ENCODE data around the gene SERPINI1. TPM values are rescaled to one million over a fixed set of nuclear protein-coding genes. Genes with fewer than 3 reads are reported as not detected.

SERPINI1 gene
- total RNA-seq, 6 donors from 2014 or later, result 0.89 to 7.9 (median 4.5) TPM

DNA sequence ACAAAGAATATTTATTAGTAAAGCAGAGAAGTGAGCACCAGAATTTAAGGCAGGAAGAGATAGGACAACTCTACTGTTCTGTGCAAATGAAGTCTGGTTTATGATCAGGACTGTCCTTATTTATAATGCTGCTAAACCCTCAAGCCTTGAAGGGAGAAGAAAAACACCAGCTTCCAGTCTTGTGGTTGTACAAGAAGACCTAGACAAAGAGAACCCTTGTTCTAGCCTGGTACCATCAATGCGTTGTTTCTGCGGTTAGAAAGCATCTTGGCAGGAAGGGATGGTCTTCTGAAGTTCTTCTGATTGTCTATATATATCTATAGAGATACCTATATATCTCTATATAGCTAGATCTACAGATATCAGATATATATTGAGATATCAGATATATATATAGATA is 34.6 kb upstream of the SERPINI1 start:
- no peak for ATAC-seq (ENCODE audit: low FRiP score in 2 of 2)
- TF ChIP-seq EP300 (IDR thresholded peaks at IDR 0.05) (no peak), POLR2AphosphoS5 (IDR thresholded peaks at IDR 0.05) (no peak), POLR2A (IDR thresholded peaks at IDR 0.05) (no peak), CTCF (IDR thresholded peaks at IDR 0.05) (no peak)
- Histone ChIP-seq H3K4me3 (no peak overlapping the region), H3K4me1 (no peaks in the 10 kb centered on the region), H3K27ac (no peak overlapping the region), H3K27me3 (no peaks in the 10 kb centered on the region), H3K9me3 (no peaks in the 10 kb centered on the region), H3K36me3 (peaks cover 0 to 34% (median 2%) of the 10 kb centered on the region in 4 donors)
- WGBS, 2 donors, result 95 to 98% methylated on average over 2 of the region's 2 CpGs
- no peak for DNase-seq

DNA sequence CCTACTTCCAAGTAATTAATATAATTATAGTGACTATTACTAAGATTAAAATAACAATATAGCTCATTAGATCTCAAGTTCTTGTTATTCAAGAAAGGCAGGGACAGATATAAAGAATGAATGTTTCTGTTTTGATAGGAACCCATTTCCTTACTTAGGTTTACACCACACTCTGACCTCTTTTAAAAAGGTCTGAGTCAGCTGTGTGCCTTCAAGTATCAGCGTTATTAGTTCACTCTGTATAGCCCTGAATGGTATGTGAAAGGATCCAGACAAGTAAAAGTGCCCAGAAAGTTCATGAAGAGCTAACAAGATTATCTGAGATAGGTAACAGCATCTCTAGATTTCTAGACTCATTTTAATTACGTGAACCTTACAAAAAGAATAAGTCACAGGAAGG is 29.7 kb upstream of the SERPINI1 start:
- TF ChIP-seq POLR2AphosphoS5 (IDR thresholded peaks at IDR 0.05) (no peak), CTCF (IDR thresholded peaks at IDR 0.05) (no peak), POLR2A (IDR thresholded peaks at IDR 0.05) (no peak), EP300 (IDR thresholded peaks at IDR 0.05) (no peak)
- Histone ChIP-seq H3K4me1 (no peaks in the 10 kb centered on the region), H3K27me3 (no peaks in the 10 kb centered on the region), H3K36me3 (peaks cover 3 to 58% (median 10%) of the 10 kb centered on the region in 4 donors), H3K27ac (no peak overlapping the region), H3K9me3 (no peaks in the 10 kb centered on the region), H3K4me3 (no peak overlapping the region)
- 81 to 83% methylated on average over 2 of the region's 2 CpGs for WGBS, 2 donors
- DNase-seq (no peak), ATAC-seq (ENCODE audit: low FRiP score in 2 of 2) (no peak)

DNA sequence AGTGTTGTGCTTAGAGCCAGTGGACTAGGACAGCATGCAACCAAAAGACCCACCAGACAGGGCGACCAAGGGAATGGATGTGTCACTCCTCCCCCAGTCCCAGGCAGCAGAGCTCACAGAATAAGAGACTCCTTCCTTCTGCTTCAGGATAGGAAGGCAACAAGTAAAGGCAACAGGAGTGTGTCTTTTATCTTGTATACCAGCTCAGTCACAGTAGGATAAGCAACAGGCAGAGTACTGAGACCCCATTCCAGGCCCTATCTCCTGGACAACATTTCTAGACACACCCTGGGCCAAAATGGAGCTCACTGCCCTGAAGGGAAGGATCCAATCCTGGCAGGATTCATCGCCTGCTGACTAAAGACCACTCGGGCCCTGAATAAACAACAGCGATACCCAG is 25.8 kb upstream of the SERPINI1 start:
- DNase-seq (no peak), ATAC-seq (ENCODE audit: low FRiP score in 2 of 2) (no peak)
- H3K27me3 ChIP-seq, result no peaks in the 10 kb centered on the region
- no peaks in the 10 kb centered on the region for H3K4me1 ChIP-seq
- peaks cover 3 to 43% (median 10%) of the 10 kb centered on the region in 4 donors for H3K36me3 ChIP-seq
- WGBS, 2 donors, result 81 to 100% methylated on average over 4 of the region's 4 CpGs
- TF ChIP-seq POLR2AphosphoS5 (IDR thresholded peaks at IDR 0.05) (no peak), POLR2A (IDR thresholded peaks at IDR 0.05) (no peak), CTCF (IDR thresholded peaks at IDR 0.05) (no peak), EP300 (IDR thresholded peaks at IDR 0.05) (no peak)
- H3K27ac ChIP-seq, result no peak overlapping the region
- H3K9me3 ChIP-seq, result no peaks in the 10 kb centered on the region
- H3K4me3 ChIP-seq, result no peak overlapping the region

DNA sequence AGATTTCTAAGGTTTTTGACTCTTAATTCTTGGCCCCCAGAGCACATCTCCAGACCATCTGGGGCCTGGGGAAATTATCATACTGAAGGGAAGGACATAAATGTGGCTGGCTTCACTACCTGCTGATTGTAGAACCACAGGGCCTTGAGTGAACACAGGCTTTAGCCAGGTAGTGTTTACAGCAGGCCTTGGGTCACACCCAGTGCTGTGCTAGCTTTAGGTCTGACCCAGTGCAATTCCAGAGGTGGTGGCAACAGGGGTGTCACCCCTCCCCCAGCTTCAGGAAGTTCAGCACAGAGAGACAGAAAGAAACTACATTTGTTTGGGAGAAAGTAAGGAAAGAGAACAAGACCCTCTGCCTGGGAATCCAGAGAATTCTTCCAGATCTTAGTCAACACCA is 25.0 kb upstream of the SERPINI1 start:
- H3K4me1 ChIP-seq, result no peaks in the 10 kb centered on the region
- H3K9me3 ChIP-seq, result no peaks in the 10 kb centered on the region
- no peak for DNase-seq
- H3K27me3 ChIP-seq, result no peaks in the 10 kb centered on the region
- H3K36me3 ChIP-seq, result peaks cover 3 to 40% (median 10%) of the 10 kb centered on the region in 4 donors
- H3K27ac ChIP-seq, result no peak overlapping the region
- no peak for TF ChIP-seq CTCF (IDR thresholded peaks at IDR 0.05)
- H3K4me3 ChIP-seq, result no peak overlapping the region
- no peak for ATAC-seq (ENCODE audit: low FRiP score in 2 of 2)

- 90 to 93% methylated on average over 1 of the region's 1 CpG for WGBS, 2 donors
- Histone ChIP-seq H3K4me3 (no peak overlapping the region), H3K4me1 (no peaks in the 10 kb centered on the region), H3K9me3 (no peaks in the 10 kb centered on the region), H3K36me3 (peaks cover 3 to 44% (median 10%) of the 10 kb centered on the region in 4 donors), H3K27me3 (no peaks in the 10 kb centered on the region), H3K27ac (no peak overlapping the region)
- ATAC-seq (ENCODE audit: low FRiP score in 2 of 2) (no peak), DNase-seq (no peak)
- TF ChIP-seq POLR2A (IDR thresholded peaks at IDR 0.05) (no peak), POLR2AphosphoS5 (IDR thresholded peaks at IDR 0.05) (no peak), CTCF (IDR thresholded peaks at IDR 0.05) (no peak), EP300 (IDR thresholded peaks at IDR 0.05) (no peak)
These were observed 24.1 kb upstream of the SERPINI1 start for GRCh38 chr3:167711439-167711838.
